Transverse colon (tissue), 4 donors: Measurements from ENCODE around the gene PEDS1. TPM values are rescaled to one million over a fixed set of nuclear protein-coding genes. Genes with fewer than 3 reads are reported as not detected.
"Not testable (repeated sequence)": the region's sequence is repeated elsewhere in the genome, so short reads cannot be mapped to it uniquely, and the experiment has no call there.

Experiments
- DNase-seq: peaks from one replicate; pipeline ENCODE4 v3.0.0-alpha.2; 2019
- H3K27ac ChIP-seq, 4 donors: fragments of 200-600 bp; sonication (generic); 2 replicates each; pipeline ENCODE4 v1.5.1; 2016 to 2018; ENCODE audit warnings: inconsistent platforms in 4 of 4
- H3K27me3 ChIP-seq: fragments of 200-600 bp; sonication (generic); 2 replicates; pipeline ENCODE4 v1.5.1; 2017; ENCODE audit warnings: inconsistent platforms
- H3K36me3 ChIP-seq, 4 donors: fragments of 200-600 bp; sonication (generic); 2 replicates each; pipeline ENCODE4 v1.5.1; 2017 to 2019; ENCODE audit warnings: inconsistent platforms in 4 of 4
- H3K4me1 ChIP-seq, 4 donors: fragments of 200-600 bp; sonication (generic); 2 replicates each; pipeline ENCODE4 v1.5.1; 2017 to 2020; ENCODE audit warnings: inconsistent platforms in 4 of 4
- H3K4me3 ChIP-seq, 4 donors: fragments of 200-600 bp; sonication (generic); 1 replicate in 1 of 4; 2 replicates in 3 of 4; pipeline versions ENCODE4 v1.5.1 to v1.6.1; 2017 to 2019; ENCODE audit warnings: inconsistent platforms in 4 of 4
- H3K9me3 ChIP-seq, 2 donors: fragments of 200-600 bp; sonication (generic); 2 replicates each; pipeline ENCODE4 v1.5.1; 2017 to 2019; ENCODE audit warnings: inconsistent platforms in 2 of 2
- CTCF ChIP-seq, 5 experiments: fragments of 200-600 bp in 3 of 5; fragments of 450-650 bp in 2 of 5; sonication (generic) in 3 of 5; IDR thresholded peaks; 1 replicate in 2 of 5; 2 replicates in 3 of 5; pipeline ENCODE4 v1.5.1; 2016 to 2017; ENCODE audit warnings: antibody characterized with exemption in 5 of 5, inconsistent platforms in 3 of 5, mild to moderate bottlenecking in 2 of 5, moderate library complexity in 1 of 5
- EP300 ChIP-seq: sonication (generic); formaldehyde crosslinking; IDR thresholded peaks from one replicate; pipeline ENCODE4 v1.6.1; 2017; ENCODE audit warnings: antibody characterized with exemption, low read depth
- POLR2A ChIP-seq: fragments of 450-650 bp; IDR thresholded peaks from one replicate; pipeline ENCODE4 v1.6.1; 2016; ENCODE audit warnings: antibody characterized with exemption, mild to moderate bottlenecking, moderate library complexity
- POLR2AphosphoS5 ChIP-seq, 3 donors: sonication (generic); formaldehyde crosslinking; IDR thresholded peaks; one replicate each; pipeline ENCODE4 v1.6.1; 2016; ENCODE audit warnings: antibody characterized with exemption in 3 of 3
- WGBS, 2 donors: methylation state at CpG; one replicate each; pipeline ENCODE4 v1.1.5; 2018; ENCODE audit warnings: low coverage in 1 of 2; 5-methylcytosine and 5-hydroxymethylcytosine counted together
- in situ Hi-C, 4 donors: fragments of 200-750 bp; cut with MboI; loops; one replicate each; pipeline versions ENCODE4 v1.15.0 to v1.15.1; 2017; ENCODE audit warnings: low sequenced_read_pairs in 3 of 4, low pct_ligation_motif_present in 1 of 4, low pct_unique_long_range_greater_than_20kb in 1 of 4
- intact Hi-C: fragments of 100-400 bp; cut with DNase I; formaldehyde crosslinking; loops from one replicate; pipeline ENCODE4 v1.15.1; 2023; ENCODE audit warnings: low total_unique reads
- total RNA-seq, 4 donors: library from RNA; depleted of rRNA; stranded (reverse); fragments of >200 nt; gene quantifications; one replicate each; pipeline ENCODE4 v1.1.0, GENCODE V29; 2016

PEDS1 gene
- 10 to 100 TPM in 3 of 4 donors, 1 to 10 TPM in 1; 9.6 to 30.9 (median 23.2) TPM for total RNA-seq

GRCh38 chr20:50153500-50154377 lies at the start of gene PEDS1:
TSS of gene PEDS1 (minus strand) at chr20:50153723. CDS start at chr20:50153637, 86 bp downstream.
- DNase-seq, result peak; percentile 93
- H3K4me1 ChIP-seq, result peaks cover 37 to 51% (median 49%) of the 10 kb centered on the region in 4 donors
- intact Hi-C loops (no loop called here), in situ Hi-C loops (no loop called here)
- H3K36me3 ChIP-seq, result no peaks in the 10 kb centered on the region
- H3K27me3 ChIP-seq, result no peaks in the 10 kb centered on the region
- peak within 1 kb of the TSS; percentile 94 to 100 (median 98) for H3K4me3 ChIP-seq
- TF ChIP-seq CTCF (IDR thresholded peaks at IDR 0.05) (no peak), POLR2AphosphoS5 (IDR thresholded peaks at IDR 0.05) (peak; percentile 79 to 93 (median 91)), POLR2A (peak; percentile 82)
- H3K9me3 ChIP-seq, result no peaks in the 10 kb centered on the region
- 9% methylated on average over 22 of the region's 99 CpGs; no CpG with 5 or more reads in 1 of the 2 donors for WGBS, 2 donors
- peak within 1 kb of the TSS; percentile 93 to 99 (median 98) for H3K27ac ChIP-seq

- intact Hi-C loops, result no loop called here
Measured at GRCh38 chr20:50202677-50203076, 49.2 kb upstream of the PEDS1 start.

GRCh38 chr20:50201710-50202109 lies 48.2 kb upstream of the PEDS1 start:
- H3K27ac ChIP-seq, H3K4me1 ChIP-seq, DNase-seq, H3K36me3 ChIP-seq, H3K4me3 ChIP-seq, H3K27me3 ChIP-seq, intact Hi-C loops, H3K9me3 ChIP-seq: not testable (repeated sequence)
- WGBS, 2 donors, result 91 to 96% methylated on average over 4 to 7 of the region's 7 CpGs
- in situ Hi-C loops, result loop anchor here in 1 of 4 donors (25.0 kb wide), 1 partner anchor 136 kb away; no protein-coding TSS in a partner anchor

More at GRCh38 chr20:50202677-50203076, 49.2 kb upstream of the PEDS1 start:
- H3K27ac ChIP-seq, result no peak overlapping the region
- DNase-seq, result no peak
- in situ Hi-C loops, result loop anchor here in 1 of 4 donors (25.0 kb wide), 1 partner anchor 135 kb away; no protein-coding TSS in a partner anchor
- H3K4me3 ChIP-seq, result no peak overlapping the region
- no peaks in the 10 kb centered on the region for H3K4me1 ChIP-seq
- H3K9me3 ChIP-seq, result no peaks in the 10 kb centered on the region
- no peaks in the 10 kb centered on the region for H3K27me3 ChIP-seq
- TF ChIP-seq EP300 (no peak), POLR2AphosphoS5 (IDR thresholded peaks at IDR 0.05) (no peak), POLR2A (no peak), CTCF (IDR thresholded peaks at IDR 0.05) (no peak)
- H3K36me3 ChIP-seq, result no peaks in the 10 kb centered on the region
- 82 to 96% methylated on average over 5 of the region's 5 CpGs for WGBS, 2 donors

- WGBS, 2 donors, result 79% methylated on average over 5 of the region's 6 CpGs; no CpG with 5 or more reads in 1 of the 2 donors
- TF ChIP-seq CTCF (IDR thresholded peaks at IDR 0.05) (no peak), POLR2A (no peak), EP300 (no peak), POLR2AphosphoS5 (IDR thresholded peaks at IDR 0.05) (no peak)
- Histone ChIP-seq H3K27me3 (no peaks in the 10 kb centered on the region), H3K36me3 (no peaks in the 10 kb centered on the region), H3K4me1 (no peaks in the 10 kb centered on the region), H3K27ac (no peak overlapping the region), H3K4me3 (no peak overlapping the region), H3K9me3 (no peaks in the 10 kb centered on the region)
- in situ Hi-C loops, result loop anchor here in 1 of 4 donors (25.0 kb wide), 1 partner anchor 137 kb away; no protein-coding TSS in a partner anchor
- intact Hi-C loops, result no loop called here
- DNase-seq, result no peak
Measured at GRCh38 chr20:50200482-50201104, 47.1 kb upstream of the PEDS1 start.
